HG02852 (cell line): ENCODE results near the gene HECW1.

ENCODE experiments used
- ATAC-seq: cut with Tn5 transposase; IDR thresholded peaks from one replicate; pipeline ENCODE4 v1.9.1; 2021; ENCODE audit warnings: mild to moderate bottlenecking, moderate library complexity; ENCODE audit not compliant: unreplicated experiment

The HECW1 gene

GRCh38 chr7:43528576-43529354 lies 416.3 kb downstream of the HECW1 start:
- no peak for ATAC-seq

GRCh38 chr7:43530553-43531410 lies 418.3 kb downstream of the HECW1 start:
- ATAC-seq, result no peak

GRCh38 chr7:43531700-43532099 lies 419.3 kb downstream of the HECW1 start:
- ATAC-seq, result no peak

- no peak for ATAC-seq
Observed at GRCh38 chr7:43533801-43534479, 421.5 kb downstream of the HECW1 start.

GRCh38 chr7:43535031-43535451 lies 422.6 kb downstream of the HECW1 start:
- ATAC-seq, result no peak

- no peak for ATAC-seq
Observed at GRCh38 chr7:43535810-43536585, 423.6 kb downstream of the HECW1 start.

- ATAC-seq, result no peak
Observed at GRCh38 chr7:43536773-43537172, 424.3 kb downstream of the HECW1 start.

- no peak for ATAC-seq
Observed at GRCh38 chr7:43537765-43538403, 425.4 kb downstream of the HECW1 start.

- ATAC-seq, result no peak
Observed at GRCh38 chr7:43538404-43538771, 425.9 kb downstream of the HECW1 start.

GRCh38 chr7:43540471-43540870 lies 428.0 kb downstream of the HECW1 start:
- ATAC-seq, result no peak

GRCh38 chr7:43542716-43543115 lies 430.3 kb downstream of the HECW1 start:
- no peak for ATAC-seq

GRCh38 chr7:43546231-43546630 lies 433.8 kb downstream of the HECW1 start:
- no peak for ATAC-seq

- no peak for ATAC-seq
Observed at GRCh38 chr7:43550427-43550826, 438.0 kb downstream of the HECW1 start.

GRCh38 chr7:43552122-43552521 lies 439.7 kb downstream of the HECW1 start:
- ATAC-seq, result no peak

GRCh38 chr7:43553999-43554398 lies 441.6 kb downstream of the HECW1 start:
- no peak for ATAC-seq

GRCh38 chr7:43554423-43554822 lies 442.0 kb downstream of the HECW1 start:
- ATAC-seq, result no peak

- no peak for ATAC-seq
Observed at GRCh38 chr7:43557831-43558495, 445.5 kb downstream of the HECW1 start.

GRCh38 chr7:43559171-43559945 lies 446.9 kb downstream of the HECW1 start:
- ATAC-seq, result no peak

GRCh38 chr7:43559946-43560335 lies 447.5 kb downstream of the HECW1 start:
- ATAC-seq, result no peak
